WTC11 (cell line): Measurements from ENCODE around the gene SLC24A4. TPM values are rescaled to one million over a fixed set of nuclear protein-coding genes. Genes with fewer than 3 reads are reported as not detected.

Experiments used
- ATAC-seq: fragments of 200-7000 bp; cut with Tn5 transposase; 2 replicates; pipeline ENCODE4 v1.10.0; 2021; ENCODE audit warnings: mild to moderate bottlenecking, moderate library complexity
- CTCF ChIA-PET: fragments of 300-600 bp; sonication (Branson Sonifier 250); formaldehyde crosslinking; loops from one replicate; lab custom pipeline; 2021; ENCODE audit warnings: antibody characterized with exemption; lab: Charles Lee
- POLR2A ChIA-PET: fragments of 350-600 bp; sonication (Branson Sonifier 250); formaldehyde crosslinking; loops from one replicate; lab custom pipeline; 2021; ENCODE audit warnings: antibody characterized with exemption; lab: Charles Lee
- DNase-seq: peaks from one replicate; pipeline ENCODE4 v3.0.0; 2021; ENCODE audit warnings: low spot score
- H3K27ac Mint-ChIP-seq: 2 replicates; pipeline ENCODE4 v1.8.0; 2021; ENCODE audit warnings: mixed read lengths
- H3K27me3 Mint-ChIP-seq: 2 replicates; pipeline ENCODE4 v1.8.0; 2021; ENCODE audit warnings: low read depth, mild to moderate bottlenecking, moderate library complexity, mixed read lengths
- H3K36me3 Mint-ChIP-seq: 2 replicates; pipeline ENCODE4 v1.8.0; 2021; ENCODE audit warnings: mixed read lengths
- H3K4me1 Mint-ChIP-seq: 2 replicates; pipeline ENCODE4 v1.8.0; 2022; ENCODE audit warnings: mixed read lengths
- H3K4me3 Mint-ChIP-seq: 2 replicates; pipeline ENCODE4 v1.8.0; 2021; ENCODE audit warnings: mild to moderate bottlenecking, moderate library complexity, mixed read lengths
- H3K9me3 Mint-ChIP-seq: 2 replicates; pipeline ENCODE4 v1.8.0; 2021; ENCODE audit warnings: mixed read lengths
- ATF2 ChIP-seq: sonication (generic); formaldehyde crosslinking; IDR thresholded peaks from 2 replicates; pipeline ENCODE4 v1.8.1; 2022; ENCODE audit warnings: low read depth, missing genetic modification reagents, borderline replicate concordance
- CBFB ChIP-seq: sonication (generic); formaldehyde crosslinking; IDR thresholded peaks from 2 replicates; pipeline ENCODE4 v1.8.1; 2022; ENCODE audit warnings: mild to moderate bottlenecking, low read depth, missing genetic modification reagents
- CREB1 ChIP-seq: sonication (generic); formaldehyde crosslinking; IDR thresholded peaks from 2 replicates; pipeline ENCODE4 v1.8.0; 2023; ENCODE audit warnings: mild to moderate bottlenecking, missing genetic modification reagents
- EMX1 ChIP-seq: fragments of 250-450 bp; sonication (Bioruptor Pico); IDR thresholded peaks from 2 replicates; pipeline ENCODE4 v1.8.0; 2021; ENCODE audit warnings: mild to moderate bottlenecking
- ESRRA ChIP-seq: sonication (generic); formaldehyde crosslinking; IDR thresholded peaks from 2 replicates; pipeline ENCODE4 v1.8.1; 2022; ENCODE audit warnings: mild to moderate bottlenecking, missing genetic modification reagents, borderline replicate concordance
- ETV6 ChIP-seq: sonication (generic); formaldehyde crosslinking; IDR thresholded peaks from 2 replicates; pipeline ENCODE4 v1.8.1; 2022; ENCODE audit warnings: mild to moderate bottlenecking, missing genetic modification reagents
- IRF2 ChIP-seq: sonication (generic); formaldehyde crosslinking; IDR thresholded peaks from 2 replicates; pipeline ENCODE4 v1.8.0; 2022; ENCODE audit warnings: low read depth, missing genetic modification reagents, borderline replicate concordance
- JUN ChIP-seq: sonication (generic); formaldehyde crosslinking; IDR thresholded peaks from 2 replicates; pipeline ENCODE4 v1.8.0; 2023; ENCODE audit warnings: mild to moderate bottlenecking, missing genetic modification reagents
- MYBL2 ChIP-seq: sonication (generic); formaldehyde crosslinking; IDR thresholded peaks from 2 replicates; pipeline ENCODE4 v1.8.1; 2023; ENCODE audit warnings: mild to moderate bottlenecking, moderate library complexity, missing genetic modification reagents
- NFE2L1 ChIP-seq: sonication (generic); formaldehyde crosslinking; IDR thresholded peaks from 2 replicates; pipeline ENCODE4 v1.8.1; 2023; ENCODE audit warnings: missing genetic modification reagents
- NR3C1 ChIP-seq: sonication (generic); formaldehyde crosslinking; conservative IDR thresholded peaks from 2 replicates; pipeline ENCODE4 v1.8.1; 2023; ENCODE audit warnings: low read depth, mild to moderate bottlenecking, missing genetic modification reagents
- PRRX2 ChIP-seq: fragments of 250-450 bp; sonication (Bioruptor Pico); IDR thresholded peaks from 2 replicates; pipeline ENCODE4 v1.8.0; 2021; ENCODE audit warnings: mild to moderate bottlenecking
- SMAD4 ChIP-seq: sonication (generic); formaldehyde crosslinking; IDR thresholded peaks from 2 replicates; pipeline ENCODE4 v1.8.0; 2022; ENCODE audit warnings: mild to moderate bottlenecking, missing genetic modification reagents
- total RNA-seq: library from RNA; stranded (reverse); gene quantifications from 3 replicates; pipeline ENCODE4 v1.2.3, GENCODE V29; 2021
- TF ChIP-seq, protein P1 (sequence below): fragments of 250-450 bp; sonication (Bioruptor Pico); conservative IDR thresholded peaks from 2 replicates; pipeline ENCODE4 v1.9.0; 2021; ENCODE audit warnings: mild to moderate bottlenecking
- TF ChIP-seq, protein P2 (sequence below): sonication (generic); formaldehyde crosslinking; IDR thresholded peaks from 2 replicates; pipeline ENCODE4 v1.8.1; 2023; ENCODE audit warnings: mild to moderate bottlenecking, missing genetic modification reagents, borderline replicate concordance
- TF ChIP-seq, protein P3 (sequence below): fragments of 250-450 bp; sonication (Bioruptor Pico); IDR thresholded peaks from 2 replicates; pipeline ENCODE4 v1.9.0; 2021; ENCODE audit warnings: mild to moderate bottlenecking
- TF ChIP-seq, protein P4 (sequence below): fragments of 200-600 bp; IDR thresholded peaks from 2 replicates; pipeline ENCODE4 v1.8.0; 2022; ENCODE audit warnings: antibody characterized with exemption
- TF ChIP-seq, protein P5 (sequence below): sonication (generic); formaldehyde crosslinking; IDR thresholded peaks from 2 replicates; pipeline ENCODE4 v1.8.1; 2023; ENCODE audit warnings: mild to moderate bottlenecking, missing genetic modification reagents, moderate library complexity
- TF ChIP-seq, protein P6 (sequence below): sonication (generic); formaldehyde crosslinking; IDR thresholded peaks from 2 replicates; pipeline ENCODE4 v1.8.1; 2022; ENCODE audit warnings: mild to moderate bottlenecking, missing genetic modification reagents, moderate library complexity, borderline replicate concordance

SLC24A4 gene
- total RNA-seq, 1 experiment from 2014 or later: 0.90 TPM

DNA sequence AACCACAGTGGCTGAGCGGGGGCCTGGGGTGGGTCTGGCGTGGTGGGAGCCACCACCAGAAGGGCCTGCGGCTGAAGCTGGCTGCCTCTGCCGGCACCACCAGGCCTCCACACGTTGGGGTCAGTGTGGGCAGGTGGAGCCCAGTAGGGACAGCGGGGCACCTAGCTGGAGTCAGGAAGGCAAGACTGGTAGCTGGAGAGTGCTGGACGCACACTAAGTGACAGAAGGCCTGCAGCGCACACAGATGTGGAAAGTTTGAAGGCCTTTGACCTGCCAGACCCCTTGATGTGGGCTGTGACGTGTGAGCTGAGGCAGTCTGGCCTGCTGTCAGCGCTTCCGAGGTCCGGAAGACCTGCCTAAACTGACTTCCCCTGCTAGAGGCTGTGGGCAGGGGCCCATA, 216.9 kb downstream of the SLC24A4 start:
- no peak for TF ChIP-seq SMAD4 (CRISPR knock-in tag)
- TF ChIP-seq, protein P1, sequence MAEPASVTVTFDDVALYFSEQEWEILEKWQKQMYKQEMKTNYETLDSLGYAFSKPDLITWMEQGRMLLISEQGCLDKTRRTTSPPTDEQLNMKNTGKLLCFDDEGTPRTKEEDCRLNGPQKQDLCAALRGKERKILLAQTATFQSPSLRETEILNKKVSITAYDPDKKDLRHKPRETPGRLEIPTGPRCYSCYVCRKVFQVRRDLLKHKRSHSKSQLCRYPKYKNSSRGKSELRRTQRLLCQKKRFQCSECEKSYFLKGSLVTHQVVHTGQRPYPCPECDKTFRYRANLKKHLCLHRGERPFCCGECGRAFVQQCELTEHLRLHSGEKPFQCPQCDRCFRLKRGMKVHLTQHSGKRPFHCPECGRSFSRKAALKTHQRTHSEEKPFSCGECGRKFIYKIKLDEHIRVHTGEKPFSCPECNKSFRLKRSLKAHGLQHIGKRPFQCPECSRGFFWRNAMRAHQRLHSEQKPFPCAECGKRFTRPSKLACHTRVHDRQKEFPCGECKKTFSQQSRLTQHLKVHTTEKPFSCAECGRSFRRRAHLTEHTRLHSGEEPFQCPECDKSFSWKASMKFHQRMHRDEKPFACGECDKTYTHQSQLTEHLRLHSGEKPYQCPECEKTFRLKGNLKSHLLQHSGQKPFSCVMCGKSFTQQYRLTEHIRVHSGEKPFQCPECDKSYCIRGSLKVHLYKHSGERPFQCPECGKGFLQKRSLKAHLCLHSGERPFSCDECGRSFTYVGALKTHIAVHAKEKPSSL: no peak
- TF ChIP-seq, protein P2, sequence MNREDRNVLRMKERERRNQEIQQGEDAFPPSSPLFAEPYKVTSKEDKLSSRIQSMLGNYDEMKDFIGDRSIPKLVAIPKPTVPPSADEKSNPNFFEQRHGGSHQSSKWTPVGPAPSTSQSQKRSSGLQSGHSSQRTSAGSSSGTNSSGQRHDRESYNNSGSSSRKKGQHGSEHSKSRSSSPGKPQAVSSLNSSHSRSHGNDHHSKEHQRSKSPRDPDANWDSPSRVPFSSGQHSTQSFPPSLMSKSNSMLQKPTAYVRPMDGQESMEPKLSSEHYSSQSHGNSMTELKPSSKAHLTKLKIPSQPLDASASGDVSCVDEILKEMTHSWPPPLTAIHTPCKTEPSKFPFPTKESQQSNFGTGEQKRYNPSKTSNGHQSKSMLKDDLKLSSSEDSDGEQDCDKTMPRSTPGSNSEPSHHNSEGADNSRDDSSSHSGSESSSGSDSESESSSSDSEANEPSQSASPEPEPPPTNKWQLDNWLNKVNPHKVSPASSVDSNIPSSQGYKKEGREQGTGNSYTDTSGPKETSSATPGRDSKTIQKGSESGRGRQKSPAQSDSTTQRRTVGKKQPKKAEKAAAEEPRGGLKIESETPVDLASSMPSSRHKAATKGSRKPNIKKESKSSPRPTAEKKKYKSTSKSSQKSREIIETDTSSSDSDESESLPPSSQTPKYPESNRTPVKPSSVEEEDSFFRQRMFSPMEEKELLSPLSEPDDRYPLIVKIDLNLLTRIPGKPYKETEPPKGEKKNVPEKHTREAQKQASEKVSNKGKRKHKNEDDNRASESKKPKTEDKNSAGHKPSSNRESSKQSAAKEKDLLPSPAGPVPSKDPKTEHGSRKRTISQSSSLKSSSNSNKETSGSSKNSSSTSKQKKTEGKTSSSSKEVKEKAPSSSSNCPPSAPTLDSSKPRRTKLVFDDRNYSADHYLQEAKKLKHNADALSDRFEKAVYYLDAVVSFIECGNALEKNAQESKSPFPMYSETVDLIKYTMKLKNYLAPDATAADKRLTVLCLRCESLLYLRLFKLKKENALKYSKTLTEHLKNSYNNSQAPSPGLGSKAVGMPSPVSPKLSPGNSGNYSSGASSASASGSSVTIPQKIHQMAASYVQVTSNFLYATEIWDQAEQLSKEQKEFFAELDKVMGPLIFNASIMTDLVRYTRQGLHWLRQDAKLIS (CRISPR knock-in tag): no peak
- no peak for TF ChIP-seq PRRX2 (CRISPR knock-in tag)
- TF ChIP-seq ETV6 (CRISPR knock-in tag): no peak
- TF ChIP-seq MYBL2 (CRISPR knock-in tag): no peak
- no peak for TF ChIP-seq JUN (CRISPR knock-in tag)
- no peak for TF ChIP-seq ESRRA
- no peak for TF ChIP-seq NR3C1 (CRISPR knock-in tag)
- TF ChIP-seq, protein P3, sequence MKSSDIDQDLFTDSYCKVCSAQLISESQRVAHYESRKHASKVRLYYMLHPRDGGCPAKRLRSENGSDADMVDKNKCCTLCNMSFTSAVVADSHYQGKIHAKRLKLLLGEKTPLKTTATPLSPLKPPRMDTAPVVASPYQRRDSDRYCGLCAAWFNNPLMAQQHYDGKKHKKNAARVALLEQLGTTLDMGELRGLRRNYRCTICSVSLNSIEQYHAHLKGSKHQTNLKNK (CRISPR knock-in tag): no peak
- no peak for TF ChIP-seq ATF2 (CRISPR knock-in tag)
- TF ChIP-seq, protein P4, sequence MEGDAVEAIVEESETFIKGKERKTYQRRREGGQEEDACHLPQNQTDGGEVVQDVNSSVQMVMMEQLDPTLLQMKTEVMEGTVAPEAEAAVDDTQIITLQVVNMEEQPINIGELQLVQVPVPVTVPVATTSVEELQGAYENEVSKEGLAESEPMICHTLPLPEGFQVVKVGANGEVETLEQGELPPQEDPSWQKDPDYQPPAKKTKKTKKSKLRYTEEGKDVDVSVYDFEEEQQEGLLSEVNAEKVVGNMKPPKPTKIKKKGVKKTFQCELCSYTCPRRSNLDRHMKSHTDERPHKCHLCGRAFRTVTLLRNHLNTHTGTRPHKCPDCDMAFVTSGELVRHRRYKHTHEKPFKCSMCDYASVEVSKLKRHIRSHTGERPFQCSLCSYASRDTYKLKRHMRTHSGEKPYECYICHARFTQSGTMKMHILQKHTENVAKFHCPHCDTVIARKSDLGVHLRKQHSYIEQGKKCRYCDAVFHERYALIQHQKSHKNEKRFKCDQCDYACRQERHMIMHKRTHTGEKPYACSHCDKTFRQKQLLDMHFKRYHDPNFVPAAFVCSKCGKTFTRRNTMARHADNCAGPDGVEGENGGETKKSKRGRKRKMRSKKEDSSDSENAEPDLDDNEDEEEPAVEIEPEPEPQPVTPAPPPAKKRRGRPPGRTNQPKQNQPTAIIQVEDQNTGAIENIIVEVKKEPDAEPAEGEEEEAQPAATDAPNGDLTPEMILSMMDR: no peak
- TF ChIP-seq IRF2 (CRISPR knock-in tag): no peak
- Mint-ChIP-seq H3K4me1 (peaks cover 6% of the 10 kb centered on the region), H3K27ac (no peak overlapping the region), H3K36me3 (no peaks in the 10 kb centered on the region), H3K9me3 (no peaks in the 10 kb centered on the region), H3K4me3 (no peak overlapping the region), H3K27me3 (no peaks in the 10 kb centered on the region)
- POLR2A ChIA-PET: no interaction called here
- DNase-seq (no peak), ATAC-seq (no peak)
- CTCF ChIA-PET: no interaction called here

- ATAC-seq (peak; percentile 56; the same call in 1 of the 2 replicates), DNase-seq (no peak)
- Mint-ChIP-seq H3K27me3 (no peaks in the 10 kb centered on the region), H3K9me3 (no peaks in the 10 kb centered on the region), H3K4me3 (no peak overlapping the region), H3K27ac (no peak overlapping the region), H3K4me1 (peaks cover 6% of the 10 kb centered on the region), H3K36me3 (no peaks in the 10 kb centered on the region)
- POLR2A ChIA-PET: no interaction called here
- CTCF ChIA-PET: no interaction called here
- no peak for TF ChIP-seq NFE2L1 (CRISPR knock-in tag)
- TF ChIP-seq CREB1 (CRISPR knock-in tag): no peak
- TF ChIP-seq, protein P5, sequence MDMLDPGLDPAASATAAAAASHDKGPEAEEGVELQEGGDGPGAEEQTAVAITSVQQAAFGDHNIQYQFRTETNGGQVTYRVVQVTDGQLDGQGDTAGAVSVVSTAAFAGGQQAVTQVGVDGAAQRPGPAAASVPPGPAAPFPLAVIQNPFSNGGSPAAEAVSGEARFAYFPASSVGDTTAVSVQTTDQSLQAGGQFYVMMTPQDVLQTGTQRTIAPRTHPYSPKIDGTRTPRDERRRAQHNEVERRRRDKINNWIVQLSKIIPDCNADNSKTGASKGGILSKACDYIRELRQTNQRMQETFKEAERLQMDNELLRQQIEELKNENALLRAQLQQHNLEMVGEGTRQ (CRISPR knock-in tag): no peak
- TF ChIP-seq ATF2 (CRISPR knock-in tag): no peak
- TF ChIP-seq PRRX2 (CRISPR knock-in tag): no peak
- TF ChIP-seq, protein P6, sequence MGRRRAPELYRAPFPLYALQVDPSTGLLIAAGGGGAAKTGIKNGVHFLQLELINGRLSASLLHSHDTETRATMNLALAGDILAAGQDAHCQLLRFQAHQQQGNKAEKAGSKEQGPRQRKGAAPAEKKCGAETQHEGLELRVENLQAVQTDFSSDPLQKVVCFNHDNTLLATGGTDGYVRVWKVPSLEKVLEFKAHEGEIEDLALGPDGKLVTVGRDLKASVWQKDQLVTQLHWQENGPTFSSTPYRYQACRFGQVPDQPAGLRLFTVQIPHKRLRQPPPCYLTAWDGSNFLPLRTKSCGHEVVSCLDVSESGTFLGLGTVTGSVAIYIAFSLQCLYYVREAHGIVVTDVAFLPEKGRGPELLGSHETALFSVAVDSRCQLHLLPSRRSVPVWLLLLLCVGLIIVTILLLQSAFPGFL: no peak
- TF ChIP-seq JUN (CRISPR knock-in tag): no peak
- no peak for TF ChIP-seq CBFB (CRISPR knock-in tag)
- TF ChIP-seq EMX1 (CRISPR knock-in tag): no peak
Observed at GRCh38 chr14:92540472-92541048, 217.6 kb downstream of the SLC24A4 start.
